Stimulated activated CD4-positive, alpha-beta T cell treated with anti-CD3 and anti-CD28 coated beads, Interleukin-12 subunit alpha, Interleukin-12 subunit beta, amount 100 ng/mL, for 4 hours (primary cell): ENCODE data around the gene TMEM95.
"Not testable (repeated sequence)": the region's sequence is repeated elsewhere in the genome, so short reads cannot be mapped to it uniquely, and the experiment has no call there.

Experiments used
- DNase-seq: peaks from one replicate; pipeline ENCODE4 v3.0.0-alpha.2; 2020

TMEM95 gene

GRCh38 chr17:7324438-7324779 is 30.5 kb upstream of the TMEM95 start:
- no peak for DNase-seq

- no peak for DNase-seq
These were observed 29.9 kb upstream of the TMEM95 start for GRCh38 chr17:7325031-7325528.

DNA sequence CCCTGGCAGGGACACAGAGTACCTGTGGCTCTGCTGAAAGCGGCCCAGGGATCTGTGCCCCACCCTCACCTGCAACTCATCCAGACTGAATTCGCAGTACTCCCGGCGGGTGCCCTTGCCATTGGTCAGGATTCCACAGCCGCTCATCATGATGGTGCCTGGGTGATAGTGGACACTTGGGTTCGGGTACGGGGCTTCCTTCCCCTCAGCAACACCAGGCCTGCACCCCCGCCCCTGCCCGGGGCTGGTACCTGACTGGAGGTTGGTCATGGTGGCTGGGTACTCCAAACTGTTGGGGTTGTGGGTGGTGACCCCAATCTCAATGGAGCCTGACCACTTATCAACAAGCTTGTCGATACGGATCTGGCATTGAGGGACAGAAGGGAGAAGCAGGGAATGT is 28.8 kb upstream of the TMEM95 start:
- no peak for DNase-seq

- no peak for DNase-seq
These were observed 27.9 kb upstream of the TMEM95 start for GRCh38 chr17:7327056-7327455.

- DNase-seq, result no peak
These were observed 27.5 kb upstream of the TMEM95 start for GRCh38 chr17:7327501-7327900.

DNA sequence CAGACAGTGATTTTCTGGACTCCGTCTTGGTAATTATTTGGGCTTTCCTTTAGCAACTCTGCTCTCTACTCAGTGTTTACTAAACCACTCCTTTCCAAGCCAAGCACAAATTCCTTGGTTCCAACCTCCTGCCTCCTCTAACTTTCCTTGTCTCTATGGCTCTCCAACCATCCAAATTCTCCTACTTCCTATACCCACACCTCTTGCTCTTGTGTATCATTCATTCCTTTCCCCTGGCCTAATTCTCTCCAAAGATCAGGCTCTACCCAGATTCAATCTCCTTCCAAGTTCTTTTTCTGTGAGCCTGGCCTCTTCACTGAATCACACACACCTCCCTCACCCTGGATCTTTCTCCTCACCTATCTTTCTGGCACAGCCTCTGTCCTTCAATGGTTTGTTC is 26.9 kb upstream of the TMEM95 start:
- DNase-seq, result no peak

- no peak for DNase-seq
These were observed 26.0 kb upstream of the TMEM95 start, which contains the start of gene NEURL4 for GRCh38 chr17:7328840-7329373. Gene NEURL4, minus strand, starts transcription at chr17:7329335. Its CDS starts 23 bp downstream, at chr17:7329312.

DNA sequence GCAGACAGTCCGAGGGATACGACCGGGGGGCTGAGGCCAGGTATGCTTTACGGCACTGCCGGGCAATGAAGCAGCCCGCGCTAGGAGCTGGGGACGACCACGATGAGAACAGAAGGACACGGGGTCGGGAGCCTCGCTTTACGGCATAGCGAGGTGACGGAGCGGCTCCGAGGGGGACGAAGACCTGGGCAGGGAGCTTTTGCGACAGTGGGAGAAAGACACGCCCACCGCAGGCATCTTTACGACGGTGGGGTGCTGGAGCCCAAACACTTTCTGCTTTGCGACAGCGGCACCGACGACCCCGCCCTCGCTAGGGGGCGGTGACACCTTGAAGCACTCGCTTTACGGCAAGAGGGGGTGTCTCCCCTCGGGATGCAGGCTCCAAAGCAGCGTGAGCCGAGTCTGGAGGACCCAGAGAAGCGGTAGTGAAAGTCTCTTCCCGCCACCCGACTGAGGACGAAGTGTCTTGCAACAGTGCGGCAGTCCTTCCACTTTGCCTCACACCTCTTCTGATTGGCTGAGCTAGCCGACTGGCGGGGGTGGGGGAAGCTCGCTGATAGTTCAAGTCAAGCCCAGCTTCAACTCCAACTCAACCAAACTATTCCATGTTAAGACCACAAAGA is 25.5 kb upstream of the TMEM95 start:
- peak; percentile 91 for DNase-seq

DNA sequence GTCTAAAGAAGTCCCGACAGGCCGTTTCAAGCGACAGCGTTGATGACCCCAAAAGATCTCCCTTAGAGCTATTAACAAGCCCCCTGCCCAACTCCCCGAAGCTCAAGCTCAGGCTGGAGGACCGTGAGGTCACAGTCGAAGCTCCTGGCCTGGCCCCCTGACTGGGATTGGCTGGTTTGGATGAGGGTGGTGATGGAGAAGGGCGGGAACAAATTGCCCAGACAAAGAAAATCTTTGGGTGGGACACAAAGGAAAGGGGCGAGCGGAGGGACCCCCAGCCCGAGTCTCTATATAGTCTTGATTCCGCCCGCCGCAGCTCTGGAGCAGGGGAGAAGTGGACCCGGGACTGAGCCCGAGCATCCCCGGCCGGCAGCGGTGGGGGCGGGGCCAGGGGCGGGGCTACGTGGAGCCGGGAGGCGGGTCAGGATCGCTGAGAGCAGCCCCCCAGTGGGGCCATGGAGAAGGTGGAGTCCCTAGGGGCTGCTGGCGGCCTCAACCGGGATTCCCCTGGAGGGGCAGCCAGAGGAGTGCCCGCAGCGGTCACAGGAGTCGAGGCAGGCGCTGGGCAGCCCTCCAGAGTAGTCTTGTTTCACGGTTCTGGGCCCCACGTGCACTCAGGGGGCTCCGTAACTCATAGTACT is 24.8 kb upstream of the TMEM95 start:
- DNase-seq, result peak; percentile 75

GRCh38 chr17:7330638-7331015 is 24.3 kb upstream of the TMEM95 start:
- DNase-seq, result no peak

DNA sequence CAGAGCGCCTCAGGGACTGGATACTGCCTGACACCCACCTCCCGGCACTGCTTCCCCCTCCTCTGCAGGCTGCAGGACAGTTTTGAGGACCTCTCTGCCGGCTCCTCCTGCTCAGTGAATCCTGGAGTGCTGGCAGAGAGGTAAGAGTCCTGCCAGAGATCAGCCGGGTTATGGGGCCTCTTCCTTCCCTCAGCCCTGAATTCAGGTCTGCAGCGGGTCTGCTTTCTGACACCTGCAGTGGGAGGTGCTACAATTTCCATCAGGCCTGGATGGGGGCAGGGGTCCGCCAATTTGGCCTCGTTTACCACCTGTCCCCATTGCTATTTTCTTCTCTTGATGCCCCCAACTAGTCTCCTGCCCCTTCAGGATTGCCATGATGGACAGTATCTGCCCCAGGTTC is 22.8 kb upstream of the TMEM95 start:
- DNase-seq, result no peak

DNA sequence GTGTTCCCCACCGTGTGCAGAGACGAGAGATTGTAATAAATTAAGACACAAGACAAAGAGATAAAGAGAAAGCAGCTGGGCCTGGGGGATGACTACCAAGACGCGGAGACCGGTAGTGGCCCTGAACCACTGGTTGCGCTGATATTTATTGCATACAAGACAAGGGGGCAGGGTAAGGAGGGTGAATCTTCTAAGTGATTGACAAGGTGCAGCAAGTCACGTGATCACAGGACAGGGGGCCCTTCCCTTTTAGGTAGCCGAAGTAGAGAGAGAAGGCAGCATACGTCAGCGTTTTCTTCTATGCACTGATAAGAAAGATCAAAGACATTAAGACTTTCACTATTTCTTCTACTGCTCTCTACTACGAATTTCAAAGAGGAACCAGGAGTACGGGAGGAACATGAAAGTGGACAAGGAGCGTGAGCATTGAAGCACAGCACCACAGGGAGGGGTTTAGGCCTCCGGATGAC is 22.3 kb upstream of the TMEM95 start:
- DNase-seq, result not testable (repeated sequence)

DNA sequence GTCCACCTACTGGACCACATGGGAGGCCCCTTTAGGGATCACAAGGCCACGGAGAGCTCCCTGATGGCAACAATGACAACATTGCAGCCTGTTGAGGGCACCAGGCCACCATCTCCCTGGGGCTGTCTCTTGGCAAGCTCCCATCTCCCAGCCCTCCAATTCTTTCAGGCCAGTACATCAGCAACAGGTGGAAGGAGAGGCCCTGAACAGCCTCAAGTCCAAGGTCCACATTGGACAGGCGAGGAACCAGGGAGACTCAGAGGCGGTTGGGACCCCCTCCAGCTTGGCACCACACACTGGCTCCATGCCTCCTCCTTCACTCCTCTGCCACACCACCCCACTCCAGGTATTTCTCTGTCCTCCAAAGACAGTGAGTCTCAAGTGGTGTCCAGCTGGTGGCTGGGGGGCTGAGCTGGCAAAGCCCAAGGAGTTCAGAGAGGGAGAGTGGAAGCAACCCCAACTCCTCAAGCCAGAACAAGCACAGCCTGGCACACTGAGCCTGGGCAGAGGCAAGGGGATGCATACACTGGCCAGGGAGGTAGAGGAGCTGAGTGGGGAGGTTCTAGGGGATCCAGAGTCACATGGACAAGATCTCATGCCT is 19.9 kb upstream of the TMEM95 start:
- DNase-seq, result no peak

DNA sequence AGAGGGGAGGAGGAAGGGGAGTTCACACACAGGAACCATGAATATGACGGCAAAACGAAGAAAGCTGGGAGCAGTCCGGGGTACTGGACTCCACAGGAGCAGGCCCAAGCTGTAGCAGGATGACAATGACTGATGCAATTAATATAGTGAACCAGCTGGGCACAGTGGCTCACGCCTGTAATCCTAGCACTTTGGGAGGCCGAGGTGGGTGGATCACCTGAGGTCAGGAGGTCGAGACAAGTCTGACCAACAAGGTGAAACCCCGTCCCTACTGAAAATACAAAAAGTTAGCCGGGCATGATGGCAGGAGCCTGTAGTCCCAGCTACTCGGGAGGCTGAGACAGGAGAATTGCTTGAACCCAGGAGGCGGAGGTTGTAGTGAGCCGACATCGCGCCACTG is 19.2 kb upstream of the TMEM95 start:
- not testable (repeated sequence) for DNase-seq

DNA sequence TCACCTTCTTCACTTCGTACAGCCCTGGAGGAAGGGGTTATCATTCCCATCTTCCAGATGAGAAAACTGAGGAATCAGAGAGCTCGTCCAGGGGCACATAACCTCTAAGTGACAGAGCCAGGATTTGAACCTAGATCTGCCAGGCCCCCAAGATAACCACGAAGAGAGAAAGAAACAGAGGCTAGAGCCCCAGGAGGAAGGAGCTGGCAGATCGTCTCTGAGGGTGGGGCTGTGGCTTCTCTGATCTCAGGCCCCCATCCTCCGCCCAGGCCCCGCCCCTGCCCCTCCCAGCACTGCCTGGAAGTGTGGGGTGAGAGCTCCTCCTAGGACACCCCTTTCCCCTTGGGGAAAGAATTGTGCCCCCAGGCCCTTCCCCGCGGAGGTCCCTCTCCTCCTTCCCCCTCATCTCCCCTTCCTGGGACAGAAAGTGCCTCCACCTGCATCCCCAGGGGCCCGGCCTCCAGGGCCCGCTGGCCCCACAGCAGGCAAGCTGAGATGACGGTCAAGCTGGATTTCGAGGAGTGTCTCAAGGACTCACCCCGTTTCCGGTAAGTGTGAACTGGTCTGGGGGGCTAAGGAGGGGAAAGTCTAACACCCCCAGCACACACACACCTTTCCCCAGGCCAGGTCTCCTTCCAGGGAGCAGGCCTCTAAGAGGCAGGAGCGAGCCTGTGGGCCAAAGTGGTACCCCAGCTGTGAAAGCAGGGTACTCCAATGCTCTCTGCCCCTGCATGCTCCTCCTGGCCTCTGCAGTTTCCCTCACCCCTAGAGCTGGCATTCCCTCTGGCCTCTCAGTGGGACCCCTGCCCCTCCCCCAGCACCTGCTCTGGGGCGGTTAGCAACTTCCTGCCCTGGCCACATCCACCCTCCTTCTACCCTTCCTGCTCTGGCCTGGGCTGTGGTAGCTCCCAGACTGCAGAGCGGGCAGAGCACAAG is 18.4 kb upstream of the TMEM95 start, which contains the start of gene ACAP1:
TSS of gene ACAP1 (plus strand) at position 290 of the 936 bp plus-strand sequence. CDS start at position 496, 206 bp downstream.
- DNase-seq, result peak; percentile 82

- not testable (repeated sequence) for DNase-seq
These were observed 17.4 kb upstream of the TMEM95 start for GRCh38 chr17:7337600-7337999.

DNA sequence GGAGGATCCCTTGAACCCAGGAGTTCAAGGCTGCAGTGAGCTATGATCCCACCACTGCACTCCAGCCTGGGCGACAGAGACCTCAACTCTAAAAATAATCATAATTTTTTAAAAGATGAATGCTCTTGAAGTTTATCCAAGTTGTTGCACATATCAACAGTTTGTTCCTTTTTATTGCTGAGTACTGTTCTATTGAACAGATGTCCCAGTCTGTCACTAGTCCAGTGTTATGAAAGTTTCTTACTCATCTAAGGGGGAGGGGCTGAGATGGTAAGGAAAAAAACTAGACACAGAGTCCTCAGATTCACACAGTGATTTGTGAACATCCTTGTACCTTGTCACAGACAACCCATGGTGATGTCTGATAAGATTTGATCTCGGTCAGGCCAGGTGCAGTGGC is 14.8 kb upstream of the TMEM95 start:
- DNase-seq, result no peak

- DNase-seq, result no peak
These were observed 13.1 kb upstream of the TMEM95 start for GRCh38 chr17:7341842-7342241.

- DNase-seq, result no peak
These were observed 11.7 kb upstream of the TMEM95 start for GRCh38 chr17:7343250-7343649.

DNA sequence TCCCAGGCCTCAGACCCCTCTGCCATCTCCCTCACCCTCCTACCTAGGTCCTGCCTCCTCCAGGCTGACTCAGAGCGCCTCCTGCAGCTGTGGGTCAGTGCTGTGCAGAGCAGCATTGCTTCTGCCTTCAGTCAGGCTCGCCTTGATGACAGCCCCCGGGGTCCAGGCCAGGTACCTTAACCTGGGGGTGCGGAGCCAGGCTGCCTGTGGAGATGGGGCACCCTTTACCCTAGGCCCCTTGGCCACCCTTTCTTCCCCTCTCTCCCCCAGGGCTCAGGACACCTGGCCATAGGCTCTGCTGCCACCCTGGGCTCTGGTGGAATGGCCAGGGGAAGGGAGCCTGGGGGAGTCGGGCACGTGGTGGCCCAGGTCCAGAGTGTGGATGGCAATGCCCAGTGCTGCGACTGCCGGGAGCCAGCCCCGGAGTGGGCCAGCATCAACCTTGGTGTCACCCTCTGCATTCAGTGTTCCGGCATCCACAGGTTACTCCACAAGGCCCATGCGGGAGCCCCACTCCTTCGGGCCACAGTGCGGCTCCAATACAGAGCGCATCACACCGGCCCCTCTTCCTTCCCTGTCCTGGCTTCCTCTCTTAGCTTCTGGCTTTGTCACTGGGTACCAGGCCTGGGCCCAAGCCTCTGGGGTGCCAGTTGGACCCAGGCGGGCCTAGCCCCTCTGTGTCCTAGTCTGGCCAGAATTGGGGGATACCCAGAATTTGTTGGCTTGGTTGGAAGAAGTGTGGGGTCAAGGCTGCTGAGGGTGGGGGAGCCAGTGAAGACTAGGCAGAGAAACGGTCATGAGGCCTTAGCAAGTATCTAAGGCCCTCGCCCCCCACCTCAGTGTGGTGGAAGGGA is 8.0 kb upstream of the TMEM95 start:
- DNase-seq, result no peak

- no peak for DNase-seq
These were observed 7.1 kb upstream of the TMEM95 start for GRCh38 chr17:7347630-7348477.
